ENCODE data around the gene VGLL4. TPM values are rescaled to one million over a fixed set of nuclear protein-coding genes. Genes with fewer than 3 reads are reported as not detected.

VGLL4 gene
- total RNA-seq, 5 donors from 2014 or later (not counting 1 experiment from before 2014, with no cell fraction given) = 24.7 to 33.4 (median 28.4) TPM

Other genes starting within 250 kb of the VGLL4 start
- 10 to 100 TPM; 19.6 to 43.3 (median 32.4) TPM for gene TAMM41, start 203.0 kb upstream of the VGLL4 start, total RNA-seq